Prostate gland (tissue), 2 donors: ENCODE results near the gene XPR1.

Source experiments
- CTCF ChIP-seq, 4 experiments: fragments of 200-600 bp in 2 of 4; fragments of 450-650 bp in 2 of 4; sonication (generic) in 2 of 4; IDR thresholded peaks; 1 replicate in 3 of 4; 2 replicates in 1 of 4; pipeline ENCODE4 v1.5.1; 2016 to 2019; ENCODE audit warnings: antibody characterized with exemption in 4 of 4, mild to moderate bottlenecking in 2 of 4, moderate library complexity in 2 of 4
- POLR2A ChIP-seq: fragments of 450-650 bp; IDR thresholded peaks from one replicate; pipeline ENCODE4 v1.6.1; 2016; ENCODE audit warnings: antibody characterized with exemption, mild to moderate bottlenecking
- POLR2AphosphoS5 ChIP-seq: sonication (generic); formaldehyde crosslinking; IDR thresholded peaks from one replicate; pipeline ENCODE4 v1.6.1; 2017; ENCODE audit warnings: antibody characterized with exemption

GRCh38 chr1:180765151-180765550, 133.3 kb downstream of the XPR1 start:
- TF ChIP-seq POLR2AphosphoS5 (no peak), CTCF (IDR thresholded peaks at IDR 0.05) (no peak), POLR2A (no peak)
